GM12873 (cell line): ENCODE measurements around the gene SKP1.

ENCODE experiments used
- CTCF ChIP-seq: IDR thresholded peaks from 2 replicates; pipeline ENCODE4 v1.5.1; 2012; ENCODE audit warnings: low read depth, mild to moderate bottlenecking, moderate library complexity, low read length, control low read depth; ENCODE audit not compliant: insufficient read depth; ENCODE audit errors: missing control alignments

Gene SKP1

GRCh38 chr5:134132372-134133187 is 44.2 kb downstream of the SKP1 start:
- TF ChIP-seq CTCF = peak; percentile 68

- no peak for TF ChIP-seq CTCF
These were observed 45.0 kb downstream of the SKP1 start for GRCh38 chr5:134131578-134132350.

GRCh38 chr5:134131165-134131564 is 45.6 kb downstream of the SKP1 start:
- no peak for TF ChIP-seq CTCF

- no peak for TF ChIP-seq CTCF
These were observed 46.4 kb downstream of the SKP1 start for GRCh38 chr5:134130239-134130945.

GRCh38 chr5:134129411-134130238 is 47.1 kb downstream of the SKP1 start:
- TF ChIP-seq CTCF = no peak

GRCh38 chr5:134128648-134128995 is 48.1 kb downstream of the SKP1 start:
- no peak for TF ChIP-seq CTCF
